Activated CD4-positive, alpha-beta T cell treated with anti-CD3 and anti-CD28 coated beads, Interleukin-2, amount 10 ng/mL, durations not matched to agents 24 days and 14 days (primary cell): ENCODE measurements around the gene CCP110. TPM values are rescaled to one million over a fixed set of nuclear protein-coding genes. Genes with fewer than 3 reads are reported as not detected.
A peak's percentile ranks its signal among the peaks of the same experiment; 100 is the strongest.

Experiments
- DNase-seq: peaks from one replicate; pipeline ENCODE4 v3.0.0; 2022
- H3K27ac Mint-ChIP-seq: one replicate; pipeline ENCODE4 v1.8.0; 2022; ENCODE audit warnings: mild to moderate bottlenecking, mixed read lengths
- H3K27me3 Mint-ChIP-seq: one replicate; pipeline ENCODE4 v1.8.0; 2022; ENCODE audit warnings: mixed read lengths
- H3K36me3 Mint-ChIP-seq: one replicate; pipeline ENCODE4 v1.8.0; 2022; ENCODE audit warnings: low read depth, mild to moderate bottlenecking, mixed read lengths
- H3K4me1 Mint-ChIP-seq: one replicate; pipeline ENCODE4 v1.8.0; 2021; ENCODE audit warnings: mixed read lengths
- H3K4me3 Mint-ChIP-seq: one replicate; pipeline ENCODE4 v1.8.0; 2022; ENCODE audit warnings: mild to moderate bottlenecking, moderate library complexity, mixed read lengths
- H3K9me3 Mint-ChIP-seq: one replicate; pipeline ENCODE4 v1.8.0; 2021; ENCODE audit warnings: mixed read lengths
- intact Hi-C: fragments of 100-400 bp; cut with micrococcal nuclease; formaldehyde crosslinking; loops from one replicate; pipeline ENCODE4 v1.15.1; 2023
- total RNA-seq: library from RNA; stranded (reverse); gene quantifications from 2 replicates; pipeline ENCODE4 v1.2.3, GENCODE V29; 2022

Gene CCP110
- total RNA-seq, 1 donor from 2014 or later = 31.7 TPM

DNA sequence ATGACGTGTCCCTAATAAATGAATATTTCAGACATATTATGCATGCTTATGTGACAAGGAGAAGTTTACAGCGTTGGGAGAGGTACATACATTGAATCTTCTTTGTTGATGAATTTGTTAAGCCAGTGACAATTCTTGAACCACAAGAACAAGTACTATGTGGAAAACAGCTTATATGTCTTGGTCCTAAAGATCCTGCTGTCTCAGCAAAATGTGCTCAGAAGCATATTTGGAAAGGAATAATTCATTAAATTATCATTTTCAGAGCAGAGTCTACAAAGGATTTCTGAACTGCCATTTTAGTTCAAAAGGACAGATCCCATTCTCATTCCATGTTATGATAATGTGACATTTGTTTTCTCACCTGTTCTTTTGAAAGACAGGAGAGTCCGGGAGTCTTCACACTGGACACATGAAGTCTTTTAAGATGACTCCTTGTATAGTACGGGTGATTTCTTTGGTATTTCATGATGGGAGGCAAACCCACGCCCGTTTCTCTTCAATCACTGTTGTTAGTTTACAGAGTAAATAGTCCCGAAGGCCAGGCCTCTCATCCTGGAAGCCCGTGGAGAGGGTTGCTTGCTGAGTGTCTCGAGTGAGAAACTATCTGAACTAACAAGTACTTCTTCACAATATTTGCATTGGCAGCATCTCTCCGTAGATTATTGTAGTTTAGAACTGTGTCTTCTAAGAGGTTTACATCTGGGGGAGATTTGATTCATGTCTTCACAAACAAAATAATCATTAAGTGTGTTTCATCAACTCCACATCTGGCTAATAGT lies 58.5 kb downstream of the CCP110 start:
- intact Hi-C loops = loop anchor here (5.0 to 10.0 kb wide), 3 partner anchors 133 to 513 kb away; partner anchors contain the start of genes IQCK and KNOP1
- Mint-ChIP-seq H3K27ac (no peak overlapping the region), H3K4me3 (no peak overlapping the region), H3K36me3 (peaks cover 61% of the 10 kb centered on the region), H3K9me3 (no peaks in the 10 kb centered on the region), H3K27me3 (no peaks in the 10 kb centered on the region), H3K4me1 (no peaks in the 10 kb centered on the region)
- DNase-seq = no peak

DNA sequence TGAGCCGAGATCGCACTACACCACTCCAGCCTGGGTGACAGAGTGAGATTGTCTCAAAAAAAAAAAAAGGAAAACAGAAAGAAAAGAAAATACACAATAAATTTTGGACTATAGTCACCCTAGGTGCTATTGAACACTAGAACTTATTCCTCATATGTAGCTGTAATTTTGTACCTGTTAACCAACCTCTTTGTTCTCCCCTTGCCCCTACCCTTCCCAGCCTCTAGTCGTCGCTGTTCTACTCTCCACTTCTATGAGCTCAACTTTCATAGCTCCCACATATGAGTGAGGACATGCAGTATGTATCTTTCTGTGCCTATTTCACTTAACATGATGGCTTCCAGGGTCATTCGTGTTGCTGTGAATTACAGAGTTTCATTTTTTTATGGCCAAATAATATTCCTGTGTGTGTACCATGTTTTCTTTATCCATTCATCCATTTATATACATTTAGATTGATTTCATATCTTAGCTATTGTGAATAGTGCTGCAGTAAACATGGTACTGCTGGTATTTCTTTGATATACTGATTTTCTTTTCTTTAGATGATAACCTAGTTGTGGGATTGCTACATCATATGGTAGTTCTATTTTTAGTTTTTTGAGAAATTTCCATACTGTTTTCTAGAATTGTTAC lies 60.0 kb downstream of the CCP110 start:
- Mint-ChIP-seq H3K4me3 (no peak overlapping the region), H3K9me3 (no peaks in the 10 kb centered on the region), H3K4me1 (no peaks in the 10 kb centered on the region), H3K27ac (no peak overlapping the region), H3K27me3 (no peaks in the 10 kb centered on the region), H3K36me3 (peaks cover 53% of the 10 kb centered on the region)
- intact Hi-C loops = loop anchor here (5.0 to 10.0 kb wide), 3 partner anchors 131 to 511 kb away; partner anchors contain the start of genes IQCK and KNOP1
- peak; percentile 74 for DNase-seq

DNA sequence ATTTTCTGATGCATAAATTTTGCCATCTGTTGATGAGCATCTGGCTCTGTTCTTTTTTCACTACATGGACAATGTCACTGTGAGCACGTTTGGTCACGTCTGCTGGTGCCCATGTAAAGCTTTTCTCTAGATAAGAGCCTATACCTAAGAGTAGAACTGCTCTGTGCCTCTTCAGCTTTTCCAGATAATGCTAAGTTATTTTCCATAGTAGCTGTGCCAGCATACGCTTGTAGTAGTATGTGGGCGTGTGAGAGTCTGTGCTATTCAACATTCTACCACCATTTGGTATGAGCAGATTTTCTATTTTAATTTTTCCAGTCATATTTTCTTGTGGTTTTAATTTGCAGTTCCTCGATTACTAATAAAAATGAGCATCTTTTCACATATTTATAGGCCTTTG lies 64.9 kb downstream of the CCP110 start:
- no peak for DNase-seq
- Mint-ChIP-seq H3K27ac (no peak overlapping the region), H3K9me3 (no peaks in the 10 kb centered on the region), H3K4me3 (no peak overlapping the region), H3K36me3 (peaks cover 28% of the 10 kb centered on the region), H3K27me3 (no peaks in the 10 kb centered on the region), H3K4me1 (peaks cover 2% of the 10 kb centered on the region)
- intact Hi-C loops = loop anchor here (10.0 kb wide), 2 partner anchors 126 to 506 kb away; partner anchors contain the start of genes IQCK and KNOP1

DNA sequence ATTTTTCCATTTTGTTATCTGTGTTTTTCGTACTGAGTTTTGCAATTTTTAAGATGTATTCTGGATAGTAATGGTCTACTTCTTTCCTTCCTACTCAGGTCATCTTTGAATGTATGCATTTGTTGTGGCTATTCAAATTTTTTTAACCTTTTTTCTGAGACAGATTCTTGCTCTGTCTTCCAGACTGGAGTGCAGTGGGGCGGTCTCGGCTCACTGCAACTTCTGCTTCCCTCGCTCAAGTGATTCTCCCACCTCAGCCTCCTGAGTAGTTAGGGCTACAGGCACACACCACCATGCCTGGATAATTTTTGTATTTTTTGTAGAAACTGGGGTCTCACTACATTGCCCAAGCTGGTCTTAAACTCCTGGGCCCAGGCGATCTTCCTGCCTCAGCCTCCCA lies 65.4 kb downstream of the CCP110 start:
- H3K27ac Mint-ChIP-seq = no peak overlapping the region
- H3K36me3 Mint-ChIP-seq = peaks cover 25% of the 10 kb centered on the region
- H3K4me1 Mint-ChIP-seq = peaks cover 2% of the 10 kb centered on the region
- H3K27me3 Mint-ChIP-seq = no peaks in the 10 kb centered on the region
- no peak for DNase-seq
- intact Hi-C loops = loop anchor here (10.0 kb wide), 2 partner anchors 126 to 506 kb away; partner anchors contain the start of genes IQCK and KNOP1
- H3K4me3 Mint-ChIP-seq = no peak overlapping the region
- no peaks in the 10 kb centered on the region for H3K9me3 Mint-ChIP-seq

DNA sequence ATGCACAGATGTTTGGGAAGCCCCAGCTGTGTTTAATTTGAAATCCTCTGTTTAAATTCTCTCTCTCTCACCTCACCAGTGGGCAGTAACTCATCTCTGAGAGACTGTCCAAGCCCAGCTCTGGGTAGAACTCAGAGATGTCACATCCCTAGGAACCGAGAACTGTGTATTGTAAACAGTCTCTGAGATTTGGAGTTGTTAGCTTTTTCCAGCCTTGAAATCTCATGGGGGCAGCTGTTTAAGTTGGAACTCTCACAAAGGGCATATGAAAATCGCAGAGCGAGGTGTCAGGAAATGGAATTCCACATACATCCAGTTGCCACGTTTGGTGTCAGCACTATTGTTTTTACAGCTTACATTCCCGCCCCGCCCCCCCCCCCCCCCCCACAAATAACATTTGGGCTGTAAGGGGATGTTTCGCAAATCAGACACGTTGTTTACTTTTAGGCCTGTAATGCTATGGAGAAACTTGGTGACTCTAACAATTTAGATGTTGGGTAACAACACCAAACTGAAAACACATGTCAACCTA lies 66.1 kb downstream of the CCP110 start:
- H3K4me3 Mint-ChIP-seq = no peak overlapping the region
- H3K9me3 Mint-ChIP-seq = no peaks in the 10 kb centered on the region
- H3K27me3 Mint-ChIP-seq = no peaks in the 10 kb centered on the region
- DNase-seq = no peak
- H3K36me3 Mint-ChIP-seq = peaks cover 28% of the 10 kb centered on the region
- peaks cover 2% of the 10 kb centered on the region for H3K4me1 Mint-ChIP-seq
- peak overlapping the region; percentile 48 for H3K27ac Mint-ChIP-seq
- intact Hi-C loops = loop anchor here (10.0 kb wide), 2 partner anchors 125 to 505 kb away; partner anchors contain the start of genes IQCK and KNOP1

DNA sequence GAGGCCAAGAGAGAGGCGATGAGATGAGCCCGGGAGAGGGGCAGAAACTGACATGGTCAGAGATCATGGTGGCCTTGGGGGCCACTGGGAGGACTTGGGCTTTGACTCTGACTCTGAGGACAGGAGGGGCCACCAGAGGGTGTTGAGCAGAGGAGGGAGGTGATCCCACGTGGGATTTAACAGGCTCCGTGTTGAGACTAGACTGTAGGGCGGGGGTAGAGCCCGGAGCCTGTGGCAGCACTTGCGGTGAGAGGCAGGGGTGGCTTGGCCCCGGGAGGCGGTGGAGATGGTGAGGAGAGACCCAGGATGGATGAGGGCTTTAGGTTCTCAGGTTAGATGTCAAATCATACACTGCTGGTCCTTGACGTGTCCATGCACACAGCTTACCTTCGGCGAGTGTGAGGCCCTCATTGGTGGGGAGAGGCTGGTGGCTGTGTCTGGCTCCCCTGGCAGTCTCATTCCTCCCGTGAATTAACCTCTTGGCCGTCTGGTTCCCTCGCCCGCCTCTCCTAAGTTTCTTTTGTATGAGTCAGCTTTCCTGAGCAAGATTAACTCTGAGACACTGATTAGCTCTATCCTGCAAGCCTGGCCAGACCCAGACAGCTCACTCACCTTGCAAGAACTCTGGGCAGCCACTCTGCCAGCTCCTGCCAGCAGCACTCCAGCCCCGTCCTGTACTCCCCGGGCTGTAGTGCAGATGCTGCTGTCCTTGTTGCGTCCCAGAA lies 71.5 kb downstream of the CCP110 start:
- Mint-ChIP-seq H3K4me3 (no peak overlapping the region), H3K36me3 (peaks cover 12% of the 10 kb centered on the region), H3K9me3 (no peaks in the 10 kb centered on the region), H3K27me3 (no peaks in the 10 kb centered on the region), H3K4me1 (no peaks in the 10 kb centered on the region), H3K27ac (no peak overlapping the region)
- DNase-seq = no peak
- intact Hi-C loops = no loop called here

DNA sequence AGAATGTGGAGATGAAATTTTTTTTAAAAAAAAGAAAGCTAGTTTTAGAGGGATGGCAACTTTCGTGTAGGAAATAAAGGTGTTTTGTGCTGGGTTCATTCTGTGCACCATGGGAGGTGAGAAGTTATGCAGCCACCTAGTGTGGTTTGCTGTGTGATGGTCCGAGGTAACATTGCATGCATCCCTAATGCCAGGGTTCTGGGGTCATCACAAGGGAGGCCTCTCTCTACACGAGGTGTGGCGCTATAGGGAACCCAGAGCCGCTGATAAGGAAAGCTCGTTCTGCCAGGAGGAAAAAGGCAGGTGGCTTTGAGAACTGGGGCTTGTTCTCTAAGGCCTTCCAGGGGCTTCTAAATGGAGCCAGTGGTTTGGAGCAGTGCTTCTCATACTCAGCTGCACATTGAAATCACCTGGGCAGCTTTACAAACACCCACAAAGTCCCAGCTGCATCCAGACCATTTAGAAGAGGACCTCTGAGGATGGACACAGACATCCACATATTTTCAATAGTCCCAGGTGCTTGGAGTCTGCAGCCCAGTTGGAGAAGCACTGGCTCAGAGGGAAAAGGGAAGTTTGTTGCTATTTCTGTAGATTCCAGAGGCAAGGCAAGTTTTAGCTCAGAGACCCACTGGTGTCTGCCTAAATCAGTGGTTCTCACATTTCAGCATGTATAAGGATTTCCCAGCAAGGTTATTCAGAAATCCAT lies 75.2 kb downstream of the CCP110 start:
- Mint-ChIP-seq H3K9me3 (no peaks in the 10 kb centered on the region), H3K27ac (no peak overlapping the region), H3K36me3 (peaks cover 11% of the 10 kb centered on the region), H3K4me3 (no peak overlapping the region), H3K27me3 (no peaks in the 10 kb centered on the region), H3K4me1 (no peaks in the 10 kb centered on the region)
- intact Hi-C loops = no loop called here
- no peak for DNase-seq

DNA sequence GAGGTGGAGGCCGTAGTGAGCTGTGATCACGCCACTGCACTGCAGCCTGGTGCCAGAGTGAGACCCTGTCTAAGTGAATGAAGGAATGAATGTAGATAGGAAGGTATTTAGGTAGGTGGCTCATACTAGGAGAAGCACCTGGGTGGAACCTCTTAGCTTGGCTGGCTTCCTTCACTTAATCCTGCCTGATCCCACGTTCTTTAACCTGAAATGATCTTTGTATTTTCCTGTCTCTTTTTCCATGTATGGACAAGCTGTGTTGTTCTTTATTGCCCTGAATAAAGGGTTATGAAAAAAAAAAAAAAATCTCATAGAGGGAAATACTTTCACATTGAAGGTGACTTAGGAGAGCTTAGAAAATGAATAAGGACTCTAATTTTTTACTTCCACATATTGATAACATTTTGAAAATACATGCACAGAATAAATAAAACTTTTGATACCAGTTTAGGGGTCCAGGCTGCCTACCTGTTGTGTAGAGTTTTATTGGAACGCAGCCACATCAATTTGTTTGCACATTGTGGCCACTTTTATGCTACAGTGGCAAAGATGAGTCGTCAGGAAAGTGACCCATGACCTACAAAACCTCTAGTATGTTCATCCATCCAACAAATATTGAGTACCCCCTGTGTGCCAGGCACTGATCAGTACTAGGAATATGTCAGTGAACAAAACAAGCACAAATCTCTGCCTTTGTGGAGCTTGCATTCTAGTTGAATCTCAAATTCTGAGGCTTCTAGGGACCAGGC lies 76.4 kb downstream of the CCP110 start:
- no peak overlapping the region for H3K27ac Mint-ChIP-seq
- H3K36me3 Mint-ChIP-seq = peaks cover 15% of the 10 kb centered on the region
- no peaks in the 10 kb centered on the region for H3K4me1 Mint-ChIP-seq
- intact Hi-C loops = no loop called here
- no peaks in the 10 kb centered on the region for H3K9me3 Mint-ChIP-seq
- DNase-seq = no peak
- H3K27me3 Mint-ChIP-seq = no peaks in the 10 kb centered on the region
- no peak overlapping the region for H3K4me3 Mint-ChIP-seq

DNA sequence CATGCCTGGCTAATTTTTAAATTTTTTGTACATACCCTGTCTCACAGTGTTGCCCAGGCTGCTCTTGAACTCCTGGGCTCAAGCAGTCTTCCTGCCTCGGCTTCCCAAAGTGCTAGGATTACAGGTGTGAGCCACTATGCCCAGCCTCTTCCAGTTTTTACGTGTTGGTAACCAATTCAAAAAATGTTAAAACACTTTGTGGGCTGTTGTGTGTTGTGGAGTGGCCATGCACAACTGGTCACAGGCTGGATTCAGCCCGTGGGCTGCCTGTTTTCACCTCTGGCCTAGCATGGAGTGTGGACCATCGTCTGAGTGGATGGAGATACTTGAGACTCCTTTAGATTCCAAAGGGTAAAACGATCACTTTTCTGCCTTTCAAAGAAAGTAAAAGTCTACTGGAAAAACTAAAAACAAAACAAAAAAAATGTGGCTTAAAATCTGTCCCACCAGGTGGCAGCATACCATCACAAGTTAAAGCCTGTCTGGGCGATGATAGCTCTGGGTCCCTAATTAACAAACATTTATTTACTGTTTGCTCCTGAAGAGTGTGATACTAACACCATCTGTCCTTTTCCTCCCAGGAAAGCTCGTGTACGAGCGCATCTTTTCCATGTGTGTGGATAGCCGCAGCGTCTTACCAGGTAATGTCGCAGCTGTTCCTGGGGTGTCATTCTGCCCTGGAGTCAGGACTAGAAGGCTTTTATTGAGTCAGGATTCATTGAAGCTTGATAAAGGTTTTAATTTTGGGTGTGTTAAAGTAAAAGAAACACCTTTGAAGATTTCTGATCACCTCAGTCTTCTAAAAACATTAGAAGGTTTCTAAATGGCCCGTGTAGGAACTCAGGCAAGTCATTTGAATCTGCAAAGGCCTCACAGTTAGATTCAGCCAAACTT lies 77.6 kb downstream of the CCP110 start:
- no peak overlapping the region for H3K27ac Mint-ChIP-seq
- intact Hi-C loops = loop anchor here (1.0 kb wide), 1 partner anchor 285 kb away; no protein-coding TSS in a partner anchor
- peak; percentile 80 for DNase-seq
- peaks cover 26% of the 10 kb centered on the region for H3K36me3 Mint-ChIP-seq
- no peak overlapping the region for H3K4me3 Mint-ChIP-seq
- no peaks in the 10 kb centered on the region for H3K4me1 Mint-ChIP-seq
- H3K9me3 Mint-ChIP-seq = no peaks in the 10 kb centered on the region
- H3K27me3 Mint-ChIP-seq = no peaks in the 10 kb centered on the region
